CD8-positive, alpha-beta memory T cell (primary cell): ENCODE results near the gene ALX4. TPM values are rescaled to one million over a fixed set of nuclear protein-coding genes. Genes with fewer than 3 reads are reported as not detected.

Experiments
- CTCF ChIA-PET: fragments of 350-600 bp; sonication (Branson Sonifier 250); formaldehyde crosslinking; loops from one replicate; lab custom pipeline; 2021; ENCODE audit warnings: antibody characterized with exemption; lab: Charles Lee
- POLR2A ChIA-PET: fragments of 350-600 bp; sonication (Branson Sonifier 250); formaldehyde crosslinking; loops from one replicate; lab custom pipeline; 2021; ENCODE audit warnings: antibody characterized with exemption; lab: Charles Lee
- DNase-seq, 5 donors: peaks; one replicate each; pipeline versions ENCODE4 v3.0.0 to v3.0.0-alpha.2; 2020 to 2022; ENCODE audit warnings: mixed read lengths in 1 of 5
- H3K27ac ChIP-seq: one replicate; pipeline ENCODE4 v1.7.0; 2013; ENCODE audit warnings: low read depth, mild to moderate bottlenecking, low read length, moderate library complexity
- H3K27me3 ChIP-seq: 2 replicates; pipeline ENCODE4 v1.7.0; 2013; ENCODE audit warnings: low read length, mild to moderate bottlenecking; ENCODE audit not compliant: insufficient read depth, poor library complexity, severe bottlenecking
- H3K36me3 ChIP-seq: 2 replicates; pipeline ENCODE4 v1.7.0; 2013; ENCODE audit warnings: mild to moderate bottlenecking, low read length, moderate library complexity; ENCODE audit not compliant: insufficient read depth
- H3K4me1 ChIP-seq: 2 replicates; pipeline ENCODE4 v1.7.0; 2013; ENCODE audit warnings: mild to moderate bottlenecking, low read length, moderate library complexity; ENCODE audit not compliant: insufficient read depth
- H3K4me3 ChIP-seq: 2 replicates; pipeline ENCODE4 v1.7.0; 2013; ENCODE audit warnings: mild to moderate bottlenecking, low read length
- H3K9me3 ChIP-seq: 2 replicates; pipeline ENCODE4 v1.7.0; 2013; ENCODE audit warnings: mild to moderate bottlenecking, low read length
- H3K27ac Mint-ChIP-seq, 8 donors: one replicate each; pipeline ENCODE4 v1.8.0; 2020 to 2021; ENCODE audit warnings: mixed read lengths in 8 of 8, mild to moderate bottlenecking in 6 of 8, inconsistent platforms in 3 of 8, moderate library complexity in 3 of 8
- H3K27me3 Mint-ChIP-seq, 2 donors: one replicate each; pipeline ENCODE4 v1.8.0; 2020 to 2021; ENCODE audit warnings: mixed read lengths in 2 of 2, mild to moderate bottlenecking in 1 of 2, moderate library complexity in 1 of 2
- H3K36me3 Mint-ChIP-seq, 3 donors: one replicate each; pipeline ENCODE4 v1.8.0; 2020 to 2021; ENCODE audit warnings: mixed read lengths in 3 of 3, inconsistent platforms in 1 of 3, mild to moderate bottlenecking in 1 of 3
- H3K4me1 Mint-ChIP-seq, 3 donors: one replicate each; pipeline ENCODE4 v1.8.0; 2020 to 2021; ENCODE audit warnings: mixed read lengths in 3 of 3, inconsistent platforms in 1 of 3, mild to moderate bottlenecking in 1 of 3
- H3K4me3 Mint-ChIP-seq, 7 donors: one replicate each; pipeline ENCODE4 v1.8.0; 2020 to 2021; ENCODE audit warnings: mixed read lengths in 7 of 7, mild to moderate bottlenecking in 6 of 7, moderate library complexity in 4 of 7, inconsistent platforms in 2 of 7
- H3K9me3 Mint-ChIP-seq, 5 donors: one replicate each; pipeline ENCODE4 v1.8.0; 2020 to 2022; ENCODE audit warnings: mixed read lengths in 5 of 5, mild to moderate bottlenecking in 3 of 5, moderate library complexity in 2 of 5, inconsistent platforms in 1 of 5
- polyA plus RNA-seq: library from polyadenylated mRNA; unstranded; fragments of 300-500 nt; fragmentation: Illumina TruSeq; gene quantifications from one replicate; pipeline ENCODE4 v1.2.3, GENCODE V29; 2021
- total RNA-seq, 2 experiments: library from RNA; stranded (reverse); gene quantifications; one replicate each; pipeline ENCODE4 v1.2.3, GENCODE V29; 2021

Gene ALX4
- total and polyA plus RNA-seq, 3 experiments from 2014 or later = not detected

GRCh38 chr11:44290208-44290607 lies 19.7 kb downstream of the ALX4 start:
- Mint-ChIP-seq H3K4me1 (no peaks in the 10 kb centered on the region), H3K4me3 (no peak overlapping the region), H3K27ac (no peak overlapping the region), H3K9me3 (no peaks in the 10 kb centered on the region), H3K36me3 (no peaks in the 10 kb centered on the region), H3K27me3 (peaks cover 10 to 20% of the 10 kb centered on the region in 2 donors)
- H3K4me1 ChIP-seq = no peaks in the 10 kb centered on the region
- no peaks in the 10 kb centered on the region for H3K9me3 ChIP-seq
- H3K27me3 ChIP-seq = no peaks in the 10 kb centered on the region
- POLR2A ChIA-PET = no interaction called here
- no peak for DNase-seq
- no peaks in the 10 kb centered on the region for H3K36me3 ChIP-seq
- no peak overlapping the region for H3K27ac ChIP-seq
- CTCF ChIA-PET = interaction anchor here (1.8 kb wide), 1 partner anchor 246 kb away, joined by 5 read pairs; no protein-coding TSS in a partner anchor
- H3K4me3 ChIP-seq = no peak overlapping the region

DNA sequence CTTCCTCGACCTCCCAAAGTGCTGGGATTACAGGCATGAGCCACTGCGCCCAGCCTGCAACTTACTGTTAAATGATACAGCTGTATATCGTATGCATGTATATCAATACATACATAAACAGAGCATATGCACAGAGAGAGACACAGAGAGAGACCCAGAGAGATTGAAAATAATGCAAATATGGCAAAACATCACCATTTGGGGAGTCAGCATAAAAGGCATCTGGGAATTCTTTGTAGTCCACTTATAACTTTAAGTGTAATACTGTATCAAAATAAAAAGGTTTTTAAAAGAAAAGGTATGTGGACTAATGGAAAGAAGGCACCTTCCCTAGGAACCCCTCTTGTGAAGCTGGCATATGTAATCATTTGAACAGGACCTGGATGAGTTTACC lies 21.8 kb downstream of the ALX4 start:
- Mint-ChIP-seq H3K36me3 (no peaks in the 10 kb centered on the region), H3K9me3 (no peaks in the 10 kb centered on the region), H3K27ac (no peak overlapping the region), H3K4me3 (no peak overlapping the region), H3K27me3 (peaks cover 9 to 10% of the 10 kb centered on the region in 2 donors), H3K4me1 (no peaks in the 10 kb centered on the region)
- Histone ChIP-seq H3K4me3 (no peak overlapping the region), H3K4me1 (no peaks in the 10 kb centered on the region), H3K27me3 (no peaks in the 10 kb centered on the region), H3K36me3 (no peaks in the 10 kb centered on the region), H3K27ac (no peak overlapping the region), H3K9me3 (no peaks in the 10 kb centered on the region)
- ChIA-PET CTCF (no interaction called here), POLR2A (no interaction called here)
- no peak for DNase-seq

DNA sequence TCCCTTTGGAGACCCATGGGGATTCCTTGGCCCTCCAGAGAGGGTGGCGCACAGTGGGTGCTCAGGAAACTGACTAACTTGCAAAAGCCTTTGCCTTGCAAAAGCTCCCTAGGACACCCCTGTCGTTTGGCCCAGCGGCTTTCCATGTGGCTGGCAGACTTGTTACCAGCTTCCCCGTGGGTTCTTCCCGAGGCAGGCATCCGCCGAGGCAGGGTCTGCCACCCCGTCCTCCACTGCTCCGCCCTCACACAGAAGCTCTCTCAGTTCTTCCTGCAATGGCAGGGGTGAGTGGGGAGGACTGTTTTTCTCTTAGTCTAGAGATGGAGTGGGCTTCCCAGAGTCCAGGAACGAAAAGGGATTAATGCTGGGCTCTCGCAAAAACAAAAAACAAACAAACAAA lies 23.0 kb downstream of the ALX4 start:
- no peak overlapping the region for H3K4me3 Mint-ChIP-seq
- no peaks in the 10 kb centered on the region for H3K27me3 ChIP-seq
- H3K27ac ChIP-seq = no peak overlapping the region
- H3K27me3 Mint-ChIP-seq = peaks cover 9 to 12% of the 10 kb centered on the region in 2 donors
- POLR2A ChIA-PET = no interaction called here
- no peaks in the 10 kb centered on the region for H3K36me3 Mint-ChIP-seq
- H3K4me3 ChIP-seq = no peak overlapping the region
- no peaks in the 10 kb centered on the region for H3K4me1 ChIP-seq
- CTCF ChIA-PET = interaction anchor here (0.6 to 1.9 kb wide), 9 partner anchors 9 to 624 kb away, joined by 3 to 6 read pairs (median 3); no protein-coding TSS in a partner anchor
- no peak for DNase-seq
- H3K9me3 ChIP-seq = no peaks in the 10 kb centered on the region
- H3K36me3 ChIP-seq = no peaks in the 10 kb centered on the region
- H3K9me3 Mint-ChIP-seq = no peaks in the 10 kb centered on the region
- H3K27ac Mint-ChIP-seq = no peak overlapping the region
- no peaks in the 10 kb centered on the region for H3K4me1 Mint-ChIP-seq

- POLR2A ChIA-PET = no interaction called here
- H3K4me1 Mint-ChIP-seq = no peaks in the 10 kb centered on the region
- H3K9me3 Mint-ChIP-seq = no peaks in the 10 kb centered on the region
- peaks cover 9 to 12% of the 10 kb centered on the region in 2 donors for H3K27me3 Mint-ChIP-seq
- Histone ChIP-seq H3K4me3 (no peak overlapping the region), H3K36me3 (no peaks in the 10 kb centered on the region), H3K4me1 (no peaks in the 10 kb centered on the region), H3K27ac (no peak overlapping the region), H3K9me3 (no peaks in the 10 kb centered on the region), H3K27me3 (no peaks in the 10 kb centered on the region)
- H3K36me3 Mint-ChIP-seq = no peaks in the 10 kb centered on the region
- no peak overlapping the region for H3K4me3 Mint-ChIP-seq
- peak; percentile 16 to 60 (median 35) for DNase-seq
- no peak overlapping the region for H3K27ac Mint-ChIP-seq
- CTCF ChIA-PET = interaction anchor here (0.6 to 1.9 kb wide), 12 partner anchors 8 to 624 kb away, joined by 3 to 6 read pairs (median 3); no protein-coding TSS in a partner anchor
These were observed 23.6 kb downstream of the ALX4 start for GRCh38 chr11:44286268-44286880.

- Mint-ChIP-seq H3K4me1 (no peaks in the 10 kb centered on the region), H3K27me3 (peaks cover 9 to 12% of the 10 kb centered on the region in 2 donors), H3K9me3 (no peaks in the 10 kb centered on the region), H3K4me3 (no peak overlapping the region), H3K27ac (no peak overlapping the region), H3K36me3 (no peaks in the 10 kb centered on the region)
- no peak for DNase-seq
- H3K27ac ChIP-seq = no peak overlapping the region
- POLR2A ChIA-PET = no interaction called here
- no peaks in the 10 kb centered on the region for H3K36me3 ChIP-seq
- H3K4me1 ChIP-seq = no peaks in the 10 kb centered on the region
- CTCF ChIA-PET = interaction anchor here (0.6 to 1.9 kb wide), 9 partner anchors 8 to 253 kb away, joined by 3 to 6 read pairs (median 3); no protein-coding TSS in a partner anchor
- no peak overlapping the region for H3K4me3 ChIP-seq
- no peaks in the 10 kb centered on the region for H3K27me3 ChIP-seq
- H3K9me3 ChIP-seq = no peaks in the 10 kb centered on the region
These were observed 24.2 kb downstream of the ALX4 start for GRCh38 chr11:44285756-44286155.

DNA sequence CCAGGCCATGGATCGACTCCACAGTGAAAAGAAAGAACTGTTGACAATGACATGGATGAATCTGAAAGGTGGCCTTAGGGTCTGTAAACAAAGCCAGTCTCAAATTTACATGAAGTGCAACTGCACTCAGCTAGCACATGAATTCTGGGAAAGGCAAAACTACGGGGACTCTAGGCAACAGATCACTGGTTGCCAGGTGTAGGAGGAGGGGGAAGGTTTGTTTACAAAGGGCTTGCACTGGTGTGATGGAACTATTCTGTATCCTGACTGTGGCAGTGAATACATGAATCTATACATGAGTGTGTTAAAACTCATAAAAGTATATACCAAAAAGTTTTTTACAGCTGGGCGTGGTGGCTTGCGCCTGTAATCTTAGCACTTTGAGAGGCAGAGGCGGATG lies 27.3 kb downstream of the ALX4 start:
- H3K4me1 Mint-ChIP-seq = no peaks in the 10 kb centered on the region
- no peaks in the 10 kb centered on the region for H3K4me1 ChIP-seq
- no peaks in the 10 kb centered on the region for H3K27me3 ChIP-seq
- DNase-seq = no peak
- ChIA-PET CTCF (interaction anchor here (0.7 kb wide), 1 partner anchor 13 kb away, joined by 3 read pairs; no protein-coding TSS in a partner anchor), POLR2A (no interaction called here)
- H3K27ac Mint-ChIP-seq = no peak overlapping the region
- no peak overlapping the region for H3K27ac ChIP-seq
- peaks cover 3 to 4% of the 10 kb centered on the region in 2 donors for H3K27me3 Mint-ChIP-seq
- no peak overlapping the region for H3K4me3 Mint-ChIP-seq
- H3K4me3 ChIP-seq = no peak overlapping the region
- H3K36me3 Mint-ChIP-seq = no peaks in the 10 kb centered on the region
- no peaks in the 10 kb centered on the region for H3K36me3 ChIP-seq
- H3K9me3 ChIP-seq = no peaks in the 10 kb centered on the region
- H3K9me3 Mint-ChIP-seq = no peaks in the 10 kb centered on the region

GRCh38 chr11:44281151-44281550 lies 28.8 kb downstream of the ALX4 start:
- no peaks in the 10 kb centered on the region for H3K27me3 ChIP-seq
- no peaks in the 10 kb centered on the region for H3K36me3 ChIP-seq
- no peak for DNase-seq
- no peaks in the 10 kb centered on the region for H3K4me1 Mint-ChIP-seq
- no peak overlapping the region for H3K4me3 Mint-ChIP-seq
- no peaks in the 10 kb centered on the region for H3K9me3 ChIP-seq
- H3K4me1 ChIP-seq = no peaks in the 10 kb centered on the region
- no peak overlapping the region for H3K27ac ChIP-seq
- H3K27ac Mint-ChIP-seq = peak overlapping the region in 1 of 8 donors; percentile 84
- ChIA-PET CTCF (no interaction called here), POLR2A (no interaction called here)
- no peaks in the 10 kb centered on the region for H3K36me3 Mint-ChIP-seq
- H3K9me3 Mint-ChIP-seq = no peaks in the 10 kb centered on the region
- peaks cover 3 to 4% of the 10 kb centered on the region in 2 donors for H3K27me3 Mint-ChIP-seq
- no peak overlapping the region for H3K4me3 ChIP-seq

DNA sequence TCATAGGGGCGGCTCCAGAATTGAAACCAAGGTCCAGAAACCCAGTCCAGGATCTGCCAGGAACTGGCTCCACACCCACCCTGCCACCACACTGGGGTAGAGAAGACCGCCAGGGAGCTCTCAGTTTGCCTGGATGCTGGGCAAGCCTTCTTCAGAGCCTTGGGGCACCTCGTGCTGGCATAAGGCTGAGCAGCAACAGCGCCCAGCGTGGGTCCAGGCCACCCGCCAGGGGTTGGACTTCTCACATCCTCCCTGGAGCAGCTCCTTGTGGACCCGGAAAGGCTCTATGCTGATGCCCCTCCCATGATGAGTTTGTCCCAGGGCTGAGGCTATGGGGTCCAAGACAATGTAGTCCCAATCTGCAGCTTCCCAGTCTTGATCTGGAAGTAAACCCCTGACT lies 29.7 kb downstream of the ALX4 start:
- Mint-ChIP-seq H3K27me3 (peaks cover 3 to 6% of the 10 kb centered on the region in 2 donors), H3K4me3 (no peak overlapping the region), H3K36me3 (no peaks in the 10 kb centered on the region), H3K27ac (no peak overlapping the region), H3K4me1 (no peaks in the 10 kb centered on the region), H3K9me3 (no peaks in the 10 kb centered on the region)
- POLR2A ChIA-PET = no interaction called here
- Histone ChIP-seq H3K4me3 (no peak overlapping the region), H3K36me3 (no peaks in the 10 kb centered on the region), H3K27me3 (no peaks in the 10 kb centered on the region), H3K4me1 (no peaks in the 10 kb centered on the region), H3K27ac (no peak overlapping the region), H3K9me3 (no peaks in the 10 kb centered on the region)
- CTCF ChIA-PET = no interaction called here
- DNase-seq = no peak
